Fibroblast of lung (primary cell): ENCODE data around the gene LBHD2. TPM values are rescaled to one million over a fixed set of nuclear protein-coding genes. Genes with fewer than 3 reads are reported as not detected.
A peak's percentile ranks its signal among the peaks of the same experiment; 100 is the strongest.

Experiments
- DNase-seq, 2 donors: peaks; one replicate each; pipeline versions ENCODE4 v3.0.0 to v3.0.0-alpha.2; 2010; ENCODE audit warnings: low read depth in 2 of 2
- H2AFZ ChIP-seq: 2 replicates; pipeline ENCODE4 v1.5.1; 2012; ENCODE audit warnings: low read length, control low read depth, inconsistent platforms
- H3K27ac ChIP-seq: 2 replicates; pipeline ENCODE4 v1.5.1; 2011; ENCODE audit warnings: low read length, control low read depth; ENCODE audit not compliant: insufficient read depth
- H3K27me3 ChIP-seq: 2 replicates; pipeline ENCODE4 v1.5.1; 2011; ENCODE audit warnings: mild to moderate bottlenecking, low read length; ENCODE audit not compliant: control insufficient read depth, insufficient read depth
- H3K36me3 ChIP-seq: 2 replicates; pipeline ENCODE4 v1.5.1; 2011; ENCODE audit warnings: low read length; ENCODE audit not compliant: control insufficient read depth, insufficient read depth
- H3K4me1 ChIP-seq: 2 replicates; pipeline ENCODE4 v1.5.1; 2011; ENCODE audit warnings: low read length; ENCODE audit not compliant: control insufficient read depth, insufficient read depth; ENCODE audit errors: extremely low read depth
- H3K4me2 ChIP-seq: 2 replicates; pipeline ENCODE4 v1.5.1; 2011; ENCODE audit warnings: low read length, control low read depth; ENCODE audit not compliant: insufficient read depth; ENCODE audit errors: extremely low read depth
- H3K4me3 ChIP-seq, 4 experiments: fragments of 200-600 bp in 1 of 4; sonication (generic) in 1 of 4; replicated peaks in 1 of 4; 2 replicates each; pipeline ENCODE4 v1.5.1; 2011 to 2016; ENCODE audit warnings: low read length in 4 of 4, low read depth in 3 of 4, mild to moderate bottlenecking in 3 of 4, control low read depth in 2 of 4, inconsistent platforms in 1 of 4, mixed read lengths in 1 of 4; ENCODE audit not compliant: insufficient read depth in 1 of 4; ENCODE audit errors: control extremely low read depth in 1 of 4
- H3K79me2 ChIP-seq: 2 replicates; pipeline ENCODE4 v1.5.1; 2012; ENCODE audit warnings: mild to moderate bottlenecking, low read length, inconsistent platforms; ENCODE audit not compliant: control insufficient read depth, insufficient read depth
- H3K9ac ChIP-seq: 2 replicates; pipeline ENCODE4 v1.5.1; 2011; ENCODE audit warnings: mild to moderate bottlenecking, low read length, control low read depth; ENCODE audit not compliant: insufficient read depth
- H3K9me3 ChIP-seq: 2 replicates; pipeline ENCODE4 v1.5.1; 2012; ENCODE audit warnings: low read depth, low read length; ENCODE audit not compliant: control insufficient read depth, insufficient read depth
- H4K20me1 ChIP-seq: 2 replicates; pipeline ENCODE4 v1.5.1; 2011; ENCODE audit warnings: low read length; ENCODE audit not compliant: control insufficient read depth, insufficient read depth; ENCODE audit errors: extremely low read depth
- CTCF ChIP-seq, 2 donors: IDR thresholded peaks in 1 of 2; conservative IDR thresholded peaks in 1 of 2; 1 replicate in 1 of 2; 2 replicates in 1 of 2; pipeline ENCODE4 v1.5.1; 2011 to 2012; ENCODE audit warnings: low read length in 2 of 2, control low read depth in 1 of 2, inconsistent platforms in 1 of 2, low read depth in 1 of 2, mild to moderate bottlenecking in 1 of 2
- EZH2 ChIP-seq: IDR thresholded peaks from 2 replicates; pipeline ENCODE4 v1.5.1; 2012; ENCODE audit warnings: low read length, control low read depth, mild to moderate bottlenecking; ENCODE audit errors: missing control alignments
- polyA plus RNA-seq, 2 donors: library from polyadenylated mRNA; depleted of rRNA in 1 of 2; stranded (reverse) in 1 of 2; unstranded in 1 of 2; fragments of >200 nt; gene quantifications; 2 replicates each; pipeline ENCODE4 v1.2.1, GENCODE V29; 2011 to 2012; ENCODE audit warnings: missing spikeins in 1 of 2
- total RNA-seq: library from RNA; depleted of rRNA; stranded (reverse); fragments of >200 nt; gene quantifications from 2 replicates; pipeline ENCODE4 v1.2.1, GENCODE V29; 2014

Gene LBHD2
- total and polyA plus RNA-seq, 2 donors (not counting 1 experiment from before 2014, with no cell fraction given) = not detected

DNA sequence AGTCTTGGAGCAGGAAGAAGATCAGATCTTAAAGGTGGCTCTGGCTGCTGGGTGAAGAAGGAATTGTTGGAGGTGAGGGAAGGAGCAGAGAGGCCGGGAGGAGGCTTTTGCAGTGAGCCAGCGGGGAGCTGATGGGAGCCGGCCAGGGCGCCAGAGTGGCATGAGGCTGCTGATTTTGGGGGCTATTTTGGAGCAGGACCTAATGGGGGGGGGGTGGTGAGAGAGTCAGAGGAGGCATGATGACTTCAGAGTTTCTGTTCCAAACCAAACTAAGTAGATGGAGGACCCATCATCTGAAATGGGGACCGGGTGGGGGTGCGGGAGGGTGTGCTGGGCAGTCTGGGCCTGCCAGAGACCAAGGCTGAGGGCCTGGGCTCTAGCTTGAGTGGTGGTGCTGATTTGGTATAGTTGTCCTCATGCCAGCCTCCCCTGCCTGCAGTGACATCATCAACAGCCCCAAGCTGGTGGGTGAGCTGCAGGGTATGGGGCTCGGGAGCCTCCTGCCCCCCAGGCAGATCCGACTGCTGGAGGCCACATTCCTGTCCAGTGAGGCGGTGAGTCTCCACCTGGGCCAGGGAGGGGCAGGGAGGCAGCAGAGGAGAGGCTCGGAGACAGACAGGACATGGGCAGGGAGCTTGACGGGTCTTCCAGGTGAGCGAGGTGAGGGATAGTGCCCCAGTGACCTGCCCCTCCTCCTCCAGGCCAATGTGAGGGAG, 45.4 kb downstream of the LBHD2 start:
- Histone ChIP-seq H3K9ac (no peak overlapping the region), H3K4me1 (peaks cover 18% of the 10 kb centered on the region), H4K20me1 (no peaks in the 10 kb centered on the region), H3K36me3 (peaks cover 36% of the 10 kb centered on the region), H3K4me3 (no peak overlapping the region), H2AFZ (no peak overlapping the region), H3K79me2 (peaks cover 5% of the 10 kb centered on the region), H3K4me2 (no peak overlapping the region), H3K9me3 (no peaks in the 10 kb centered on the region), H3K27ac (no peak overlapping the region), H3K27me3 (no peaks in the 10 kb centered on the region)
- TF ChIP-seq CTCF (conservative IDR thresholded peaks at IDR 0.05 in 1 of 2, IDR thresholded peaks at IDR 0.05 in 1 of 2; ENCODE audit: low read depth in 1 of 2, low read length in 2 of 2) (no peak), EZH2 (no peak)
- no peak for DNase-seq

- TF ChIP-seq EZH2 (no peak), CTCF (conservative IDR thresholded peaks at IDR 0.05 in 1 of 2, IDR thresholded peaks at IDR 0.05 in 1 of 2; ENCODE audit: low read depth in 1 of 2, low read length in 2 of 2) (no peak)
- H3K27ac ChIP-seq = no peak overlapping the region
- peaks cover 40% of the 10 kb centered on the region for H3K36me3 ChIP-seq
- no peaks in the 10 kb centered on the region for H3K9me3 ChIP-seq
- peaks cover 5% of the 10 kb centered on the region for H3K79me2 ChIP-seq
- peaks cover 15% of the 10 kb centered on the region for H3K4me1 ChIP-seq
- H3K4me3 ChIP-seq = no peak overlapping the region
- H3K4me2 ChIP-seq = no peak overlapping the region
- H3K9ac ChIP-seq = no peak overlapping the region
- DNase-seq = no peak
- H3K27me3 ChIP-seq = no peaks in the 10 kb centered on the region
- H4K20me1 ChIP-seq = no peaks in the 10 kb centered on the region
- H2AFZ ChIP-seq = no peak overlapping the region
Measured at GRCh38 chr14:103130017-103130764, 46.2 kb downstream of the LBHD2 start.

DNA sequence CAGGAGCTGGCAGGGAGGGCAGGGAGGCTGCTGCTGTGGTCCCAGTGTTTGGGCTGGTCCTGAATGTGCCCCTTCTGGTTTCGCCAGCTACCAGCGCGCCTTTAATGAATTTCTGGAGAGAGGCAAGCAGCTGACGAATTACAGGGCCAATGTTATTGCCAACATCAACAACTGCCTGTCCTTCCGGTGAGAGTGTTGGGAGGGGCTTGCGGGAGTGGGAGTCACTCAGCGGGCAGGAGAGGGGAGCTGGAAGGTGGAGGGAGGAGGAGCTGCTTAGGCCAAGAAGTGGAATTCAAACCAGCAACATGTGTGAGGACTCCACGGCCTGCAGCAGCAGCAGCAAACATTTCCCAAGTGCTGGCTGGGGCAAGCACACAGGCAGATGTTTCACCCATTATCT, 47.0 kb downstream of the LBHD2 start:
- H2AFZ ChIP-seq = no peak overlapping the region
- H3K27ac ChIP-seq = no peak overlapping the region
- H3K9me3 ChIP-seq = no peaks in the 10 kb centered on the region
- peaks cover 15% of the 10 kb centered on the region for H3K4me1 ChIP-seq
- no peaks in the 10 kb centered on the region for H3K27me3 ChIP-seq
- no peak for TF ChIP-seq EZH2
- no peak overlapping the region for H3K4me2 ChIP-seq
- H4K20me1 ChIP-seq = no peaks in the 10 kb centered on the region
- no peak overlapping the region for H3K9ac ChIP-seq
- DNase-seq = peak; percentile 69 to 84
- peaks cover 43% of the 10 kb centered on the region for H3K36me3 ChIP-seq
- no peak overlapping the region for H3K4me3 ChIP-seq
- peaks cover 3% of the 10 kb centered on the region for H3K79me2 ChIP-seq
